Mesenchymal stem cell (in vitro differentiated cells and primary cell): ENCODE results near the gene IFT122.

ENCODE experiments used
- DNase-seq: peaks from one replicate; pipeline ENCODE4 v3.0.0-alpha.2; 2013
- H2AFZ ChIP-seq: one replicate; pipeline ENCODE4 v1.6.1; 2013; ENCODE audit warnings: low read depth, mild to moderate bottlenecking, control low read depth, inconsistent platforms, low read length, moderate library complexity
- H2AK5ac ChIP-seq: 2 replicates; pipeline ENCODE4 v1.6.1; 2013; ENCODE audit warnings: low read length, moderate library complexity, mild to moderate bottlenecking, inconsistent platforms; ENCODE audit not compliant: severe bottlenecking
- H2BK120ac ChIP-seq: one replicate; pipeline ENCODE4 v1.6.1; 2013; ENCODE audit warnings: low read depth, mild to moderate bottlenecking, inconsistent platforms, low read length, moderate library complexity
- H2BK12ac ChIP-seq, 2 experiments: one replicate each; pipeline ENCODE4 v1.6.1; 2013; ENCODE audit warnings: inconsistent platforms in 2 of 2, low read length in 2 of 2, mild to moderate bottlenecking in 2 of 2, moderate library complexity in 2 of 2, control low read depth in 1 of 2
- H2BK15ac ChIP-seq: one replicate; pipeline ENCODE4 v1.6.1; 2013; ENCODE audit warnings: mild to moderate bottlenecking, low read depth, inconsistent platforms; ENCODE audit not compliant: poor library complexity, severe bottlenecking
- H2BK5ac ChIP-seq: 2 replicates; pipeline ENCODE4 v1.6.1; 2013; ENCODE audit warnings: low read depth, mild to moderate bottlenecking, low read length, control low read depth, inconsistent platforms; ENCODE audit not compliant: poor library complexity, severe bottlenecking
- H3K14ac ChIP-seq, 2 experiments: one replicate each; pipeline ENCODE4 v1.6.1; 2013; ENCODE audit warnings: inconsistent platforms in 2 of 2, low read length in 2 of 2, control low read depth in 1 of 2, mild to moderate bottlenecking in 1 of 2, moderate library complexity in 1 of 2
- H3K18ac ChIP-seq, 2 experiments: one replicate each; pipeline ENCODE4 v1.6.1; 2013; ENCODE audit warnings: inconsistent platforms in 2 of 2, low read length in 2 of 2, control low read depth in 1 of 2, low read depth in 1 of 2, mild to moderate bottlenecking in 1 of 2
- H3K23ac ChIP-seq, 2 experiments: one replicate each; pipeline ENCODE4 v1.6.1; 2013; ENCODE audit warnings: inconsistent platforms in 2 of 2, low read length in 2 of 2, mild to moderate bottlenecking in 2 of 2, moderate library complexity in 2 of 2, control low read depth in 1 of 2
- H3K27ac ChIP-seq: 2 replicates; pipeline ENCODE4 v1.5.1; 2013; ENCODE audit warnings: mild to moderate bottlenecking, moderate library complexity, low read length, control low read depth, inconsistent platforms; ENCODE audit not compliant: poor library complexity, severe bottlenecking
- H3K27me3 ChIP-seq, 2 experiments: 2 replicates each; pipeline versions ENCODE4 v1.6.1 to v1.7.0; 2013; ENCODE audit warnings: low read length in 2 of 2, mild to moderate bottlenecking in 2 of 2, moderate library complexity in 2 of 2, control low read depth in 1 of 2, inconsistent platforms in 1 of 2; ENCODE audit not compliant: control insufficient read depth in 1 of 2, insufficient read depth in 1 of 2
- H3K36me3 ChIP-seq, 2 experiments: 2 replicates each; pipeline versions ENCODE4 v1.6.1 to v1.7.0; 2013; ENCODE audit warnings: low read length in 2 of 2, control low read depth in 1 of 2, inconsistent platforms in 1 of 2, low read depth in 1 of 2, mild to moderate bottlenecking in 1 of 2; ENCODE audit not compliant: insufficient read depth in 2 of 2, control insufficient read depth in 1 of 2
- H3K4ac ChIP-seq, 2 experiments: one replicate each; pipeline ENCODE4 v1.6.1; 2013; ENCODE audit warnings: inconsistent platforms in 2 of 2, low read length in 2 of 2, mild to moderate bottlenecking in 2 of 2, moderate library complexity in 2 of 2, control low read depth in 1 of 2, low read depth in 1 of 2
- H3K4me1 ChIP-seq: 2 replicates; pipeline ENCODE4 v1.6.1; 2013; ENCODE audit warnings: low read depth, low read length, control low read depth; ENCODE audit not compliant: control insufficient read depth, insufficient read depth
- H3K4me2 ChIP-seq: 2 replicates; pipeline ENCODE4 v1.6.1; 2013; ENCODE audit warnings: low read length, mild to moderate bottlenecking, inconsistent platforms; ENCODE audit not compliant: poor library complexity, severe bottlenecking
- H3K4me3 ChIP-seq, 2 experiments: 2 replicates each; pipeline versions ENCODE4 v1.5.1 to v1.7.0; 2013; ENCODE audit warnings: low read length in 2 of 2, mild to moderate bottlenecking in 2 of 2, control low read depth in 1 of 2, low read depth in 1 of 2; ENCODE audit not compliant: insufficient read depth in 1 of 2
- H3K79me1 ChIP-seq: replicated peaks from 2 replicates; pipeline ENCODE4 v1.6.1; 2013; ENCODE audit warnings: mild to moderate bottlenecking, control low read depth, low read length, inconsistent platforms; ENCODE audit not compliant: poor library complexity, severe bottlenecking
- H3K9ac ChIP-seq: 2 replicates; pipeline ENCODE4 v1.7.0; 2013; ENCODE audit warnings: mild to moderate bottlenecking, low read length, moderate library complexity
- H3K9me3 ChIP-seq: 2 replicates; pipeline ENCODE4 v1.7.0; 2013; ENCODE audit warnings: mild to moderate bottlenecking, low read length; ENCODE audit not compliant: control insufficient read depth
- H4K8ac ChIP-seq: one replicate; pipeline ENCODE4 v1.6.1; 2013; ENCODE audit warnings: inconsistent platforms, mild to moderate bottlenecking, low read length, moderate library complexity
- H4K91ac ChIP-seq: one replicate; pipeline ENCODE4 v1.6.1; 2013; ENCODE audit warnings: mild to moderate bottlenecking, low read length, inconsistent platforms
- WGBS: methylation state at CpG from one replicate; pipeline ENCODE4 v1.1.7; 2013; ENCODE audit warnings: mixed read lengths; 5-methylcytosine and 5-hydroxymethylcytosine counted together

Gene IFT122

GRCh38 chr3:129561619-129562248 lies 121.7 kb downstream of the IFT122 start:
- Histone ChIP-seq H3K14ac (peak overlapping the region; percentile 12 to 80), H2BK15ac (no peak overlapping the region), H2BK12ac (peak overlapping the region; percentile 49 to 90), H2BK120ac (peak overlapping the region; percentile 90), H4K91ac (peak overlapping the region; percentile 91), H3K4me2 (no peak overlapping the region), H3K23ac (no peak overlapping the region), H3K4me1 (peaks cover 55% of the 10 kb centered on the region), H2BK5ac (no peak overlapping the region), H3K9me3 (no peaks in the 10 kb centered on the region), H2AK5ac (peak overlapping the region; percentile 78), H3K27ac (peak overlapping the region; percentile 79), H3K4me3 (no peak overlapping the region), H3K9ac (peak overlapping the region; percentile 71), H3K27me3 (no peaks in the 10 kb centered on the region), H3K4ac (peak overlapping the region; percentile 82 to 88), H3K79me1 (peaks cover 3% of the 10 kb centered on the region), H3K18ac (peak overlapping the region; percentile 74 to 84), H4K8ac (peak overlapping the region; percentile 66), H2AFZ (no peak overlapping the region), H3K36me3 (peaks cover 68 to 85% of the 10 kb centered on the region in 2 experiments)
- 87% methylated on average over 16 of the region's 18 CpGs for WGBS
- no peak for DNase-seq

- DNase-seq: no peak
- Histone ChIP-seq H3K18ac (peak overlapping the region in 1 of 2 experiments; percentile 41), H3K79me1 (peaks cover 3% of the 10 kb centered on the region), H4K91ac (peak overlapping the region; percentile 57), H3K9me3 (no peaks in the 10 kb centered on the region), H3K27ac (no peak overlapping the region), H3K27me3 (no peaks in the 10 kb centered on the region), H2BK120ac (no peak overlapping the region), H3K4me2 (no peak overlapping the region), H2AFZ (no peak overlapping the region), H3K4me1 (peaks cover 50% of the 10 kb centered on the region), H3K4me3 (no peak overlapping the region), H3K4ac (no peak overlapping the region), H2BK15ac (no peak overlapping the region), H3K14ac (peak overlapping the region in 1 of 2 experiments; percentile 58), H3K23ac (no peak overlapping the region), H3K9ac (no peak overlapping the region), H3K36me3 (peaks cover 71 to 85% of the 10 kb centered on the region in 2 experiments), H2BK12ac (peak overlapping the region in 1 of 2 experiments; percentile 47), H2AK5ac (no peak overlapping the region), H4K8ac (peak overlapping the region; percentile 13), H2BK5ac (no peak overlapping the region)
- 94% methylated on average over 19 of the region's 19 CpGs for WGBS
Observed at GRCh38 chr3:129562803-129563202, 122.8 kb downstream of the IFT122 start.

GRCh38 chr3:129563332-129563731 lies 123.3 kb downstream of the IFT122 start:
- Histone ChIP-seq H3K14ac (no peak overlapping the region), H3K79me1 (peaks cover 3% of the 10 kb centered on the region), H3K9me3 (no peaks in the 10 kb centered on the region), H3K4me2 (no peak overlapping the region), H3K9ac (peak overlapping the region; percentile 59), H3K36me3 (peaks cover 66 to 80% of the 10 kb centered on the region in 2 experiments), H4K8ac (no peak overlapping the region), H2BK12ac (no peak overlapping the region), H2AFZ (no peak overlapping the region), H3K4me1 (peaks cover 44% of the 10 kb centered on the region), H3K27me3 (no peaks in the 10 kb centered on the region), H2BK120ac (no peak overlapping the region), H3K27ac (no peak overlapping the region), H2BK15ac (no peak overlapping the region), H3K4me3 (peak overlapping the region in 1 of 2 experiments; percentile 18), H3K4ac (no peak overlapping the region), H4K91ac (no peak overlapping the region), H3K18ac (no peak overlapping the region), H2BK5ac (no peak overlapping the region), H2AK5ac (no peak overlapping the region), H3K23ac (no peak overlapping the region)
- DNase-seq: no peak
- 98% methylated on average over 12 of the region's 12 CpGs for WGBS

- Histone ChIP-seq H2BK120ac (no peak overlapping the region), H3K23ac (no peak overlapping the region), H3K4me3 (no peak overlapping the region), H2AK5ac (peak overlapping the region; percentile 6), H3K18ac (peak overlapping the region in 1 of 2 experiments; percentile 28), H3K14ac (no peak overlapping the region), H3K4ac (no peak overlapping the region), H2BK12ac (no peak overlapping the region), H3K9ac (peak overlapping the region; percentile 59), H4K91ac (no peak overlapping the region), H2BK15ac (no peak overlapping the region), H3K79me1 (peaks cover 3% of the 10 kb centered on the region), H2AFZ (no peak overlapping the region), H3K4me2 (no peak overlapping the region), H3K9me3 (no peaks in the 10 kb centered on the region), H3K27ac (no peak overlapping the region), H4K8ac (peak overlapping the region; percentile 12), H3K27me3 (no peaks in the 10 kb centered on the region), H3K36me3 (peaks cover 70 to 75% of the 10 kb centered on the region in 2 experiments), H2BK5ac (no peak overlapping the region), H3K4me1 (peaks cover 38% of the 10 kb centered on the region)
- 90% methylated on average over 8 of the region's 8 CpGs for WGBS
- no peak for DNase-seq
Observed at GRCh38 chr3:129563850-129564535, 124.0 kb downstream of the IFT122 start.
